Loucy (cell line): ENCODE data around the gene TMEM119.
A peak's percentile ranks its signal among the peaks of the same experiment; 100 is the strongest.

Experiments
- H2AFZ ChIP-seq: fragments of 200-600 bp; sonication (generic); 2 replicates; pipeline ENCODE4 v1.6.0; 2016; ENCODE audit warnings: antibody characterized with exemption, mild to moderate bottlenecking, low read length, moderate library complexity
- H3F3A ChIP-seq: fragments of 200-600 bp; 2 replicates; pipeline ENCODE4 v1.6.0; 2016; ENCODE audit warnings: antibody characterized with exemption, low read depth, mild to moderate bottlenecking
- H3K27me3 ChIP-seq: fragments of 200-600 bp; sonication (generic); 2 replicates; pipeline ENCODE4 v1.6.1; 2014; ENCODE audit warnings: low read length, mild to moderate bottlenecking; ENCODE audit not compliant: insufficient read depth, poor library complexity, severe bottlenecking
- H3K36me3 ChIP-seq: fragments of 200-600 bp; sonication (generic); 2 replicates; pipeline ENCODE4 v1.6.1; 2016; ENCODE audit warnings: low read length; ENCODE audit not compliant: insufficient read depth
- H3K4me1 ChIP-seq: fragments of 200-600 bp; sonication (generic); 2 replicates; pipeline ENCODE4 v1.5.1; 2014; ENCODE audit warnings: low read length, mild to moderate bottlenecking; ENCODE audit not compliant: insufficient read depth, poor library complexity, severe bottlenecking
- H3K4me2 ChIP-seq: fragments of 200-600 bp; sonication (generic); 2 replicates; pipeline ENCODE4 v1.6.0; 2014; ENCODE audit warnings: antibody characterized with exemption, low read length, low read depth, mild to moderate bottlenecking; ENCODE audit not compliant: poor library complexity, severe bottlenecking
- H3K4me3 ChIP-seq: fragments of 200-600 bp; sonication (generic); 2 replicates; pipeline ENCODE4 v1.5.1; 2014; ENCODE audit warnings: low read length, mild to moderate bottlenecking, mixed read lengths; ENCODE audit not compliant: poor library complexity, severe bottlenecking
- H3K79me2 ChIP-seq: fragments of 200-600 bp; sonication (generic); 2 replicates; pipeline ENCODE4 v1.6.1; 2014; ENCODE audit warnings: low read length; ENCODE audit not compliant: insufficient read depth
- H3K9ac ChIP-seq: fragments of 200-600 bp; sonication (generic); 2 replicates; pipeline ENCODE4 v1.6.0; 2014; ENCODE audit warnings: mild to moderate bottlenecking, low read depth, low read length, moderate library complexity; ENCODE audit not compliant: poor library complexity, severe bottlenecking
- H3K9me2 ChIP-seq: fragments of 200-600 bp; sonication (generic); replicated peaks from 2 replicates; pipeline ENCODE4 v1.6.1; 2016; ENCODE audit warnings: low read depth, low read length, mixed read lengths
- H3K9me3 ChIP-seq: fragments of 200-600 bp; sonication (generic); 2 replicates; pipeline ENCODE4 v1.6.1; 2014; ENCODE audit warnings: mild to moderate bottlenecking, antibody characterized with exemption, low read length, low read depth; ENCODE audit not compliant: insufficient read depth
- H4K20me1 ChIP-seq: fragments of 200-600 bp; sonication (generic); 2 replicates; pipeline ENCODE4 v1.6.0; 2014; ENCODE audit warnings: antibody characterized with exemption, low read length, mild to moderate bottlenecking; ENCODE audit not compliant: insufficient read depth, poor library complexity, severe bottlenecking
- EZH2phosphoT487 ChIP-seq: fragments of 200-600 bp; IDR thresholded peaks from 2 replicates; pipeline ENCODE4 v1.6.1; 2018; ENCODE audit warnings: antibody characterized with exemption, mild to moderate bottlenecking, moderate library complexity, borderline replicate concordance
- TF ChIP-seq, protein P1 (sequence below): fragments of 200-600 bp; sonication (generic); conservative IDR thresholded peaks from 2 replicates; pipeline ENCODE4 v1.5.1; 2014; ENCODE audit warnings: mild to moderate bottlenecking, antibody characterized with exemption, low read length

Gene TMEM119

DNA sequence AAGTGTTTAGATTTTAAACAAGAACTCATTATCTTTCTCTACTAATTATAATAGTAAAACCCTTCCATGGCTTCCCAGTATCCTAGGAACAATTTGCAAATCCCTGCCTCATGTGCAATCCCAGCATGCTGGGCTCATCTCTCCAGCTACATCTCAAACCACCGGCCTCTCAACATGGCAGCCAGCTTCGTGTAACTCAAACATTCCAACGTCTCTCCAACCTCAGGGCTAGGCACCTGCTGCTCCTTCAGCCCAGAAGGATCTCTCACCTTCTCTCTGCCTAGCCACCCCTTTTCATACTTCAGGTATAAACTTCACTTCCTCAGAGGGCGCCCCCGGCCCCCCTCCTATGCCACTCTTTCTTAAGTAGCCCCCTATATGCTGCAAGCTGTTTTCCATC is 44.1 kb downstream of the TMEM119 start:
- peak overlapping the region; percentile 49 for H3K4me2 ChIP-seq

GRCh38 chr12:108551535-108551934 is 46.3 kb downstream of the TMEM119 start:
- H3K9ac ChIP-seq: no peak overlapping the region
- H4K20me1 ChIP-seq: peaks cover 81% of the 10 kb centered on the region
- H2AFZ ChIP-seq: no peak overlapping the region
- no peaks in the 10 kb centered on the region for H3K9me3 ChIP-seq
- peaks cover 28% of the 10 kb centered on the region for H3K36me3 ChIP-seq
- no peaks in the 10 kb centered on the region for H3K27me3 ChIP-seq
- no peaks in the 10 kb centered on the region for H3K9me2 ChIP-seq
- H3K79me2 ChIP-seq: peaks cover 83% of the 10 kb centered on the region
- TF ChIP-seq, protein P1, sequence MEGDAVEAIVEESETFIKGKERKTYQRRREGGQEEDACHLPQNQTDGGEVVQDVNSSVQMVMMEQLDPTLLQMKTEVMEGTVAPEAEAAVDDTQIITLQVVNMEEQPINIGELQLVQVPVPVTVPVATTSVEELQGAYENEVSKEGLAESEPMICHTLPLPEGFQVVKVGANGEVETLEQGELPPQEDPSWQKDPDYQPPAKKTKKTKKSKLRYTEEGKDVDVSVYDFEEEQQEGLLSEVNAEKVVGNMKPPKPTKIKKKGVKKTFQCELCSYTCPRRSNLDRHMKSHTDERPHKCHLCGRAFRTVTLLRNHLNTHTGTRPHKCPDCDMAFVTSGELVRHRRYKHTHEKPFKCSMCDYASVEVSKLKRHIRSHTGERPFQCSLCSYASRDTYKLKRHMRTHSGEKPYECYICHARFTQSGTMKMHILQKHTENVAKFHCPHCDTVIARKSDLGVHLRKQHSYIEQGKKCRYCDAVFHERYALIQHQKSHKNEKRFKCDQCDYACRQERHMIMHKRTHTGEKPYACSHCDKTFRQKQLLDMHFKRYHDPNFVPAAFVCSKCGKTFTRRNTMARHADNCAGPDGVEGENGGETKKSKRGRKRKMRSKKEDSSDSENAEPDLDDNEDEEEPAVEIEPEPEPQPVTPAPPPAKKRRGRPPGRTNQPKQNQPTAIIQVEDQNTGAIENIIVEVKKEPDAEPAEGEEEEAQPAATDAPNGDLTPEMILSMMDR: no peak
- TF ChIP-seq EZH2phosphoT487: no peak
- H3F3A ChIP-seq: no peaks in the 10 kb centered on the region
- peaks cover 44% of the 10 kb centered on the region for H3K4me1 ChIP-seq
- H3K4me3 ChIP-seq: peak overlapping the region; percentile 17
- peak overlapping the region; percentile 49 for H3K4me2 ChIP-seq

More for the DNA sequence above, 44.1 kb downstream of the TMEM119 start:
- Histone ChIP-seq H3K4me1 (peaks cover 54% of the 10 kb centered on the region), H3K9me2 (no peaks in the 10 kb centered on the region), H3K36me3 (peaks cover 5% of the 10 kb centered on the region; the same call in 1 of the 2 replicates), H4K20me1 (peaks cover 92% of the 10 kb centered on the region), H2AFZ (no peak overlapping the region), H3K9ac (no peak overlapping the region), H3K27me3 (no peaks in the 10 kb centered on the region), H3F3A (no peaks in the 10 kb centered on the region), H3K79me2 (peaks cover 98% of the 10 kb centered on the region), H3K9me3 (no peaks in the 10 kb centered on the region), H3K4me3 (peak overlapping the region; percentile 33)
- TF ChIP-seq EZH2phosphoT487: no peak

GRCh38 chr12:108548954-108549521 is 48.8 kb downstream of the TMEM119 start:
- Histone ChIP-seq H3K4me1 (peaks cover 28% of the 10 kb centered on the region), H3K27me3 (no peaks in the 10 kb centered on the region), H4K20me1 (peaks cover 58% of the 10 kb centered on the region), H3K9ac (no peak overlapping the region), H2AFZ (no peak overlapping the region), H3K9me2 (no peaks in the 10 kb centered on the region), H3F3A (no peaks in the 10 kb centered on the region), H3K4me2 (no peak overlapping the region), H3K36me3 (peaks cover 51% of the 10 kb centered on the region), H3K79me2 (peaks cover 60% of the 10 kb centered on the region), H3K4me3 (no peak overlapping the region), H3K9me3 (no peaks in the 10 kb centered on the region)
- no peak for TF ChIP-seq EZH2phosphoT487
- TF ChIP-seq, protein P1: no peak

GRCh38 chr12:108547686-108548085 is 50.2 kb downstream of the TMEM119 start:
- H2AFZ ChIP-seq: no peak overlapping the region
- H3K9me2 ChIP-seq: no peaks in the 10 kb centered on the region
- no peak overlapping the region for H3K9ac ChIP-seq
- H3K4me2 ChIP-seq: no peak overlapping the region
- peaks cover 64% of the 10 kb centered on the region for H3K36me3 ChIP-seq
- no peaks in the 10 kb centered on the region for H3K27me3 ChIP-seq
- H3K9me3 ChIP-seq: no peaks in the 10 kb centered on the region
- H3K4me1 ChIP-seq: peaks cover 17% of the 10 kb centered on the region
- no peak overlapping the region for H3K4me3 ChIP-seq
- peaks cover 46% of the 10 kb centered on the region for H4K20me1 ChIP-seq
- peaks cover 46% of the 10 kb centered on the region for H3K79me2 ChIP-seq
- TF ChIP-seq EZH2phosphoT487: no peak
- TF ChIP-seq, protein P1: no peak
- H3F3A ChIP-seq: no peaks in the 10 kb centered on the region
